T-cell (primary cell): ENCODE results near the gene SPRED2. TPM values are rescaled to one million over a fixed set of nuclear protein-coding genes. Genes with fewer than 3 reads are reported as not detected.

Experiments used
- ATAC-seq, 4 experiments: fragments of 200-7000 bp in 3 of 4; fragments of 150-1000 bp in 1 of 4; cut with Tn5 transposase; replicated peaks in 1 of 4; 1 replicate in 3 of 4; 2 replicates in 1 of 4; pipeline ENCODE4 v1.10.0; 2021; ENCODE audit warnings: moderate library complexity in 3 of 4, mild to moderate bottlenecking in 2 of 4, moderate number of reproducible peaks in 1 of 4
- CTCF ChIA-PET, 2 donors: fragments of 300-600 bp; sonication (Branson Sonifier 250); formaldehyde crosslinking; loops; one replicate each; lab custom pipeline; 2022; ENCODE audit warnings: antibody characterized with exemption in 2 of 2; lab: Charles Lee
- POLR2A ChIA-PET, 2 donors: fragments of 300-600 bp; sonication (Branson Sonifier 250); formaldehyde crosslinking; loops; one replicate each; lab custom pipeline; 2022; ENCODE audit warnings: antibody characterized with exemption in 2 of 2; lab: Charles Lee
- DNase-seq, 35 experiments: peaks; one replicate each; pipeline versions ENCODE4 v3.0.0 to v3.0.0-alpha.2; 2013 to 2023
- H3K27ac ChIP-seq: one replicate; pipeline ENCODE4 v1.5.1; 2013; ENCODE audit warnings: low read length
- H3K27me3 ChIP-seq, 2 experiments: replicated peaks in 1 of 2; 1 replicate in 1 of 2; 2 replicates in 1 of 2; pipeline versions ENCODE4 v1.6.1 to v1.7.0; 2013; ENCODE audit warnings: low read length in 1 of 2, mixed read lengths in 1 of 2; ENCODE audit not compliant: control insufficient read depth in 2 of 2, insufficient read depth in 2 of 2; ENCODE audit errors: extremely low read depth in 1 of 2
- H3K36me3 ChIP-seq, 2 donors: 1 replicate in 1 of 2; 2 replicates in 1 of 2; pipeline versions ENCODE4 v1.6.1 to v1.7.0; 2013; ENCODE audit warnings: low read length in 1 of 2; ENCODE audit not compliant: control insufficient read depth in 2 of 2, insufficient read depth in 1 of 2; ENCODE audit errors: extremely low read depth in 1 of 2
- H3K4me1 ChIP-seq, 2 experiments: 1 replicate in 1 of 2; 2 replicates in 1 of 2; pipeline versions ENCODE4 v1.6.1 to v1.7.0; 2013; ENCODE audit warnings: low read length in 2 of 2, mixed read lengths in 1 of 2; ENCODE audit not compliant: insufficient read depth in 2 of 2, control insufficient read depth in 1 of 2; ENCODE audit errors: extremely low read depth in 1 of 2
- H3K4me3 ChIP-seq, 2 donors: 1 replicate in 1 of 2; 2 replicates in 1 of 2; pipeline versions ENCODE4 v1.5.1 to v1.7.0; 2013; ENCODE audit warnings: mild to moderate bottlenecking in 2 of 2, low read length in 1 of 2, moderate library complexity in 1 of 2; ENCODE audit not compliant: control insufficient read depth in 1 of 2; ENCODE audit errors: extremely low read depth in 1 of 2
- H3K9me3 ChIP-seq: 2 replicates; pipeline ENCODE4 v1.7.0; 2013
- H3K27ac Mint-ChIP-seq, 2 donors: one replicate each; pipeline ENCODE4 v1.8.0; 2020 to 2021; ENCODE audit warnings: mild to moderate bottlenecking in 2 of 2, mixed read lengths in 2 of 2
- H3K27me3 Mint-ChIP-seq, 2 donors: one replicate each; pipeline ENCODE4 v1.8.0; 2021 to 2022; ENCODE audit warnings: mixed read lengths in 2 of 2
- H3K36me3 Mint-ChIP-seq: one replicate; pipeline ENCODE4 v1.8.0; 2021; ENCODE audit warnings: mixed read lengths
- H3K4me1 Mint-ChIP-seq, 3 donors: one replicate each; pipeline ENCODE4 v1.8.0; 2020 to 2022; ENCODE audit warnings: mixed read lengths in 3 of 3, mild to moderate bottlenecking in 1 of 3
- H3K4me3 Mint-ChIP-seq, 3 donors: one replicate each; pipeline ENCODE4 v1.8.0; 2020 to 2022; ENCODE audit warnings: mild to moderate bottlenecking in 3 of 3, mixed read lengths in 3 of 3, moderate library complexity in 3 of 3
- H3K9me3 Mint-ChIP-seq, 3 donors: one replicate each; pipeline ENCODE4 v1.8.0; 2020 to 2022; ENCODE audit warnings: mixed read lengths in 3 of 3
- WGBS: methylation state at CpG from one replicate; pipeline ENCODE4 v1.1.5; 2013; ENCODE audit warnings: missing lambda C conversion rate; ENCODE audit not compliant: insufficient coverage; 5-methylcytosine and 5-hydroxymethylcytosine counted together
- total RNA-seq, 35 experiments: library from RNA in 6 of 35; stranded (reverse) in 6 of 35; fragments of 120-200 nt in 1 of 35; gene quantifications; one replicate each; pipeline versions ENCODE4 v1.2.1 to v1.2.4 and lab custom pipeline; 2013 to 2026

The SPRED2 gene
- total RNA-seq, 5 donors from 2014 or later (not counting 1 experiment from before 2014, with no cell fraction given) = 0.73 to 3.2 (median 1.2) TPM

DNA sequence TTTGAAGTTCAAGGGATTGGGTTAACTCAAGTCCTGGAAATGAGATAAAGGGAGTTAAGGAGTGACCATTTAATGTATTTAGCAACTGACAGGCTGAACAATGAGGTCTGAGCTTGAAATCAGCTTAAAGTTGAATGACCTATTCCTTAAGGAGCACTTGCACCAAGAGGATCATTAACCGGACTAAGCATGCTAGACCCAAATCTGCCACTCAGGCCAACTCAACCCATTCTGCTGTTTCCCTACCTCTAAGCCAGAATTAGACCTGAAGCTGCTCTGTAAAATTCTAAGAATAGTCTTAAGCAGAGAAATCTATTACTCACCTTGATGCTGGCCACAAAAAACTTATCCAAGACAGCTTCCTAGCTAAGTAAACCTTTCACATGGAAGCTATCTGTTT is 59.8 kb downstream of the SPRED2 start:
- no CpG with 5 or more reads among the region's 1 CpG for WGBS
- ChIA-PET POLR2A (no interaction called here), CTCF (interaction anchor here in 1 of 2 donors (0.5 to 0.6 kb wide), 3 partner anchors 38 to 232 kb away, joined by 3 to 6 read pairs (median 5); no protein-coding TSS in a partner anchor)
- Mint-ChIP-seq H3K4me1 (peaks cover 0 to 11% (median 4%) of the 10 kb centered on the region in 3 donors), H3K4me3 (no peak overlapping the region), H3K9me3 (no peaks in the 10 kb centered on the region), H3K27me3 (no peaks in the 10 kb centered on the region), H3K27ac (no peak overlapping the region), H3K36me3 (no peaks in the 10 kb centered on the region)
- Histone ChIP-seq H3K9me3 (no peaks in the 10 kb centered on the region), H3K27ac (no peak overlapping the region), H3K36me3 (no peaks in the 10 kb centered on the region), H3K4me3 (no peak overlapping the region), H3K4me1 (peaks cover 0 to 4% of the 10 kb centered on the region in 2 experiments), H3K27me3 (no peaks in the 10 kb centered on the region)
- ATAC-seq (no peak), DNase-seq (no peak)

GRCh38 chr2:65371074-65371434 is 61.3 kb downstream of the SPRED2 start:
- no peak overlapping the region for H3K27ac Mint-ChIP-seq
- Histone ChIP-seq H3K27ac (no peak overlapping the region), H3K9me3 (no peaks in the 10 kb centered on the region), H3K4me3 (no peak overlapping the region), H3K36me3 (no peaks in the 10 kb centered on the region), H3K27me3 (no peaks in the 10 kb centered on the region), H3K4me1 (peaks cover 2 to 4% of the 10 kb centered on the region in 2 experiments)
- H3K4me3 Mint-ChIP-seq = no peak overlapping the region
- no peaks in the 10 kb centered on the region for H3K9me3 Mint-ChIP-seq
- POLR2A ChIA-PET = no interaction called here
- H3K4me1 Mint-ChIP-seq = peaks cover 0 to 19% (median 7%) of the 10 kb centered on the region in 3 donors
- no peak for ATAC-seq
- CTCF ChIA-PET = no interaction called here
- H3K27me3 Mint-ChIP-seq = no peaks in the 10 kb centered on the region
- H3K36me3 Mint-ChIP-seq = no peaks in the 10 kb centered on the region
- DNase-seq = no peak
- WGBS = 100% methylated on average over 1 of the region's 4 CpGs

DNA sequence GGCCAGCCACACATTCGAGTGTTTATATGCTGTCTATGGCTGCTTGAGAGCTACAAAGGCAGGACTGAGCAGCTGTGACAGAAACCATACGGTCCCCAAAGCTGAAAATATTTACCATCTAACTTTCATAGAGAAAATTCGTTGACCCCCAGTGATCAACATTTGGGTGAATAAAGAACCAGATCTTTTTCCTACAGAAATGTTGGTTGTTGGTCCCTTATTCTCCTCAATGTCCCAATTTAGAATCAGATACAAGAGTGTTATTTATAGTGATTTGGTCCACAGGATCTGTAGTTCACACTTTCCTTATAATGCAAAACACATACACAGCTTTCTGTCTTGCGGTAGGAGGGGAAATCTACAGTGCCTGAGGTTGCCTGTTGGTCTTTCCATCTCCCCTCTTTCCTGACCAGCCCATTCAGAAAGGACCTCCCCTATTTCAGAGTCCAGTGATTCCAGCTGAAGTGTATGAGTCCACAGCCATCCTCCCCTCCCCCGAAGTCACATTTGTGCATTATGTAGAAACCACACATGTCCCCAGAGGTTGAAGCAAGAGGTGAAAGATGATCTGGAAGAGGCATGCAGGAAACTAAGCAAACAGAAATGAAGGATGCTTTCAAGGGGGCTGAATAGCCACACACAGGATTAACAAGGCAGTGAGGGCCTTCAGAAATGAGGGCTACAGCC is 61.9 kb downstream of the SPRED2 start:
- POLR2A ChIA-PET = no interaction called here
- DNase-seq (no peak), ATAC-seq (no peak)
- Mint-ChIP-seq H3K4me1 (peaks cover 0 to 20% (median 7%) of the 10 kb centered on the region in 3 donors), H3K27ac (no peak overlapping the region), H3K36me3 (no peaks in the 10 kb centered on the region), H3K9me3 (no peaks in the 10 kb centered on the region), H3K4me3 (no peak overlapping the region), H3K27me3 (no peaks in the 10 kb centered on the region)
- Histone ChIP-seq H3K27ac (no peak overlapping the region), H3K36me3 (no peaks in the 10 kb centered on the region), H3K9me3 (no peaks in the 10 kb centered on the region), H3K4me1 (peaks cover 2 to 4% of the 10 kb centered on the region in 2 experiments), H3K4me3 (no peak overlapping the region), H3K27me3 (no peaks in the 10 kb centered on the region)
- 100% methylated on average over 2 of the region's 5 CpGs for WGBS
- CTCF ChIA-PET = no interaction called here

- POLR2A ChIA-PET = no interaction called here
- no peak for DNase-seq
- Mint-ChIP-seq H3K9me3 (no peaks in the 10 kb centered on the region), H3K36me3 (no peaks in the 10 kb centered on the region), H3K27ac (no peak overlapping the region), H3K27me3 (no peaks in the 10 kb centered on the region), H3K4me1 (peaks cover 0 to 20% (median 7%) of the 10 kb centered on the region in 3 donors), H3K4me3 (no peak overlapping the region)
- Histone ChIP-seq H3K27ac (no peak overlapping the region), H3K36me3 (no peaks in the 10 kb centered on the region), H3K27me3 (no peaks in the 10 kb centered on the region), H3K9me3 (no peaks in the 10 kb centered on the region), H3K4me3 (no peak overlapping the region), H3K4me1 (peaks cover 2 to 4% of the 10 kb centered on the region in 2 experiments)
- WGBS = no CpG with 5 or more reads among the region's 4 CpGs
- CTCF ChIA-PET = no interaction called here
- no peak for ATAC-seq
Measured at GRCh38 chr2:65369980-65370379, 62.4 kb downstream of the SPRED2 start.

DNA sequence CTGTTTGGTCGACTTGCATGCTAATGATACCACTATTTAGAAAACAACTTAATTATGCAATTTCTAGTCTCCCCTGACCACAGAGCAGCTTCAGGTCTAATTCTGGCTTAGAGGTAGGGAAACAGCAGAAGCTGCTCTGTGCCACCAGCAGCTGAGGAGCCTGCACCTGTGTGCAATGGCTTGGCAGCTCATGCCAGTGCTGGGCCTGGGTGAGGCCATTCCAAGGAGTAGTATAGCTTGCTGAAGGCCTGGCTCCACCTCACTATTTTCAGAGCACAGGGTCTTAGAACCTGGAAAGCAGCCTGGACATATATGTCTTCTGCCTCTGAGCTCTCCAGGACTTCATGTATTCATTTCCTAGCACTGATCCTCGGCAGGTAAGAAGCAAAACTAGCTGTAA is 62.8 kb downstream of the SPRED2 start:
- ATAC-seq = no peak
- H3K4me1 ChIP-seq = peaks cover 2% of the 10 kb centered on the region in 2 experiments
- ChIA-PET POLR2A (no interaction called here), CTCF (no interaction called here)
- WGBS = no CpG with 5 or more reads among the region's 2 CpGs
- H3K4me3 Mint-ChIP-seq = no peak overlapping the region
- no peaks in the 10 kb centered on the region for H3K9me3 ChIP-seq
- no peak overlapping the region for H3K27ac Mint-ChIP-seq
- H3K27me3 ChIP-seq = no peaks in the 10 kb centered on the region
- no peaks in the 10 kb centered on the region for H3K27me3 Mint-ChIP-seq
- DNase-seq = no peak
- H3K36me3 ChIP-seq = no peaks in the 10 kb centered on the region
- H3K4me1 Mint-ChIP-seq = peaks cover 0 to 17% (median 5%) of the 10 kb centered on the region in 3 donors
- H3K27ac ChIP-seq = no peak overlapping the region
- no peak overlapping the region for H3K4me3 ChIP-seq
- H3K9me3 Mint-ChIP-seq = no peaks in the 10 kb centered on the region
- no peaks in the 10 kb centered on the region for H3K36me3 Mint-ChIP-seq

DNA sequence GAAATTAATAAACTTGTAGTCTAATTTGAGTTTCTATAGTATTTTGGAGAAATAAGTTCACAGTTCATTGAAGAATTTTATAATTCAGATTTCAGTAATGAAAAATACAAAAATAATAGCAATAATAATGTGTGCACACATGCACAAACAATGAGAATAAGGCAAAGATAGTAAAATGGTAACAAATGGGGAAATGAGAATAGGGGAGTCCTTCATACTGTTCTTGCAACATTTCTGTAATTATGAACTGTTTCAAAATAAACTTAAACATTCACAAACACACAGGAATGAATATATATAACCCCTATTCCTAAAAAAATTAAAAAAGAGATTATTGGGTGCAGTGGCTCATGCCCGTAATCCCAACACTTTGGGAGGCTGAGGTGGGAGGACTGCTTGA is 63.9 kb downstream of the SPRED2 start:
- Histone ChIP-seq H3K27ac (no peak overlapping the region), H3K36me3 (no peaks in the 10 kb centered on the region), H3K4me3 (no peak overlapping the region), H3K27me3 (no peaks in the 10 kb centered on the region), H3K4me1 (peaks cover 0 to 2% of the 10 kb centered on the region in 2 experiments), H3K9me3 (no peaks in the 10 kb centered on the region)
- H3K36me3 Mint-ChIP-seq = no peaks in the 10 kb centered on the region
- POLR2A ChIA-PET = no interaction called here
- no peak for ATAC-seq
- H3K9me3 Mint-ChIP-seq = no peaks in the 10 kb centered on the region
- WGBS = no CpG with 5 or more reads among the region's 1 CpG
- DNase-seq = no peak
- CTCF ChIA-PET = interaction anchor here in 1 of 2 donors (1.1 kb wide), 1 partner anchor 43 kb away, joined by 3 read pairs; no protein-coding TSS in a partner anchor
- H3K4me3 Mint-ChIP-seq = no peak overlapping the region
- no peaks in the 10 kb centered on the region for H3K27me3 Mint-ChIP-seq
- H3K27ac Mint-ChIP-seq = no peak overlapping the region
- H3K4me1 Mint-ChIP-seq = peaks cover 0 to 11% (median 4%) of the 10 kb centered on the region in 3 donors
